HL-60 (cell line): ENCODE results near the gene SH3GL2.

Source experiments
- CTCF ChIP-seq: IDR thresholded peaks from one replicate; pipeline ENCODE4 v1.5.1; 2011; ENCODE audit warnings: low read length, control low read depth, inconsistent platforms; ENCODE audit not compliant: insufficient read depth
- POLR2AphosphoS5 ChIP-seq: IDR thresholded peaks from 2 replicates; pipeline ENCODE4 v1.6.1; 2012; ENCODE audit warnings: low read depth
- REST ChIP-seq: IDR thresholded peaks from 2 replicates; pipeline ENCODE4 v1.6.1; 2012; ENCODE audit warnings: low read depth; ENCODE audit not compliant: insufficient replicate concordance

GRCh38 chr9:17665450-17665849 is 86.6 kb downstream of the SH3GL2 start:
- TF ChIP-seq POLR2AphosphoS5, result no peak
- no peak for TF ChIP-seq CTCF
- TF ChIP-seq REST, result no peak
